ENCODE measurements around the gene SLC2A10. TPM values are rescaled to one million over a fixed set of nuclear protein-coding genes. Genes with fewer than 3 reads are reported as not detected.
A peak's percentile ranks its signal among the peaks of the same experiment; 100 is the strongest.
"Not testable (repeated sequence)": the region's sequence is repeated elsewhere in the genome, so short reads cannot be mapped to it uniquely, and the experiment has no call there.

SLC2A10 gene
- total RNA-seq, 8 experiments from 2014 or later: 2.7 to 11.8 (median 6.8) TPM

DNA sequence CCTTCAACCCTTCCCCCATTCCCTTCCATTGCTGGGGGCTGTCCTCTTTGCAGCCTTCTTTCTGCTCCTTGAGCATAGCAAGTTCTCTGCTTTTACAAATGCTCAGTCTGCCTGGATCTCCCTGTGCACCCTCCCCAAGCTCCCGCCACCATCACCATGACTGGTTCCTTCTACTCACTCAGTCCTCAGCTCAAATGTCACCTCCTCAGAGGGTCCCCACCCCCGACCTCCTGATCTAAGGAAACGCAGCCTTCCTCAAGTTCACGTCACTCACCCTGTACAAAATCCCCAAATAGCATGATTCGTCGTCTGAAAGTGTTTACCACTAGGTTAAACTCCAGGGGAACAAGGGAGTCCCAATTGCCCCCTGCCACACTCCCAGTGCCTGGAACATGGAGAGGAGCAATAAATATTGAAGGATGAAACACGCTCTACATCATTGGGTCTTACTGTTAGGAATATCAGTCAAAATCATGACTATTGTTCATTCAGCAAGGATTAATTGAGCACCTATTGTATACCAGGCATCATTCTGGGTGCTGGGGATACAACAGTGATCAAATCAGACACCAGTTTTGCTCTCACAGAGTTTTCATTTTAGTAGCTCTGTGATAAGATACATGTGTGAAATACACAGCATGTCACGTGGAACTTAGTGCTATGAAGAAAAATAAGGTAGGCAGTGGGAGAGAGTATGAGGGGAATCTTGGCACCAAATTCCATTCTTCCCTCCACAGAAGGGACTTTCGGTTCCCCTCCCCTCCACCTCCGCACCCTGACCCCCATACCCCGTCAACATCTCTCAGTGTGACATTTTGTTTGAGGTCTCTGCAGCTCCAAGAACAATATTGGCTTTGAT is 35.8 kb upstream of the SLC2A10 start:
- Histone ChIP-seq H3K27ac (no peak overlapping the region), H3K4me3 (no peak overlapping the region), H3K4me1 (replicated peaks in 1 of 2) (no peaks in the 10 kb centered on the region)
- 63 to 100% (median 97%) methylated on average over 1 to 6 of the region's 11 CpGs for WGBS, 10 experiments
- no peak for ATAC-seq (replicated peaks in 6 of 8)
- in situ Hi-C loops (cut with MboI; ENCODE audit: low pct_unique_long_range_greater_than_20kb in 2 of 9, low sequenced_read_pairs in 9 of 9, unreplicated experiment in 9 of 9): no loop called here

- 33 to 100% (median 72%) methylated on average over 1 to 6 of the region's 14 CpGs; no CpG with 5 or more reads in 4 of the 10 experiments for WGBS, 10 experiments
- Histone ChIP-seq H3K4me3 (no peak overlapping the region), H3K4me1 (replicated peaks in 1 of 2) (no peaks in the 10 kb centered on the region), H3K27ac (no peak overlapping the region)
- in situ Hi-C loops (cut with MboI; ENCODE audit: low pct_unique_long_range_greater_than_20kb in 2 of 9, low sequenced_read_pairs in 9 of 9, unreplicated experiment in 9 of 9): loop anchor here in 3 of 9 experiments (25.0 kb wide), 3 partner anchors 112 to 537 kb away; partner anchors contain the start of genes OCSTAMP (in 1 of the 3) and ZNF334 (in 1 of the 3)
- ATAC-seq (replicated peaks in 6 of 8): no peak
Observed at GRCh38 chr20:46674253-46675083, 35.0 kb upstream of the SLC2A10 start.

GRCh38 chr20:46676649-46677316 is 32.7 kb upstream of the SLC2A10 start:
- in situ Hi-C loops (cut with MboI; ENCODE audit: low pct_unique_long_range_greater_than_20kb in 2 of 9, low sequenced_read_pairs in 9 of 9, unreplicated experiment in 9 of 9): loop anchor here in 3 of 9 experiments (25.0 kb wide), 3 partner anchors 114 to 539 kb away; partner anchors contain the start of genes OCSTAMP (in 1 of the 3) and ZNF334 (in 1 of the 3)

DNA sequence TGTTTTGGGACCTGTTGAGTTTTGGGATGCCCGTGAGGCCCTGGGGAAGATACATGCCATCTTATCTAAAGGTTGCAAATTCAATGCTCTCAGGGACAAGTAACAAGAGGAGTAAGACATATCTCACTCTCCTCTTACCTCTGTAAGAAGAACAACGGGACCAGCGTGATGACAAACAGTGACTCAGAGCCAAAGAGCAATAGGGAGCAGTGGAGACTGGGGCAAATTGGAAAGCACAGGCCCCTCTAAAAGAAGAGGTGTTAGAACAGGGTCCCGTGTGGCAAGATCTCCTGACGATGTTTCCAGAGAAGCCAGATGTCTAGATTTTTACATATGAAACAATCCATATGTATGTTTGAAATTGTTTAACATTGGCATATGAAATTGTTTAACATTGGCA is 31.8 kb upstream of the SLC2A10 start:
- Histone ChIP-seq H3K4me3 (no peak overlapping the region), H3K4me1 (replicated peaks in 1 of 2) (peaks cover 3 to 15% of the 10 kb centered on the region in 2 donors), H3K27ac (no peak overlapping the region)
- no peak for ATAC-seq (replicated peaks in 6 of 8)
- in situ Hi-C loops (cut with MboI; ENCODE audit: low pct_unique_long_range_greater_than_20kb in 2 of 9, low sequenced_read_pairs in 9 of 9, unreplicated experiment in 9 of 9): loop anchor here in 3 of 9 experiments (25.0 kb wide), 3 partner anchors 115 to 540 kb away; partner anchors contain the start of genes OCSTAMP (in 1 of the 3) and ZNF334 (in 1 of the 3)
- 20 to 100% (median 90%) methylated on average over 1 to 4 of the region's 5 CpGs; no CpG with 5 or more reads in 4 of the 10 experiments for WGBS, 10 experiments

More at GRCh38 chr20:46676649-46677316, 32.7 kb upstream of the SLC2A10 start:
- H3K4me1 ChIP-seq (replicated peaks in 1 of 2); H3K4me3 ChIP-seq; H3K27ac ChIP-seq; ATAC-seq (replicated peaks in 6 of 8): not testable (repeated sequence)
- 78 to 81% methylated on average over 3 of the region's 14 CpGs; no CpG with 5 or more reads in 8 of the 10 experiments for WGBS, 10 experiments

DNA sequence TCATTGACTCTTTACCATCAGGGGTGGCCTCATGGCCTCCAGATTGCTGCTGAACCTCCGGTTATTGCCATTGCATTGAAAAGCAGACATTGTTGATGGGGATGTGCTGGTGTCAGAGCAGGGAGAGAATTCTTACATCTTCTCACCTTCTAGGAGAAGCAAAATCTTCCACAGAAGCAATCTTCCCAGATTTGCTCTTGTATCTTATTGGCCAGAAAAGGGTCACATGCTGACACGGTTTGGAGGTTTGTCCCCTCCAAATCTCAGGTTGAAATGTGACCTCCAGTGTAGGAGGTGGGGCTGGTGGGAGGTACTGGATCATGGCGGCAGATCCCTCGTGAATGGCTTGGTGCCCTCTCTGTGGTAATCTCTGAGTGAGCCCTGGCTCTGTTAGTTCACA is 30.9 kb upstream of the SLC2A10 start:
- Histone ChIP-seq H3K4me1 (replicated peaks in 1 of 2) (peaks cover 12 to 25% of the 10 kb centered on the region in 2 donors), H3K4me3 (no peak overlapping the region), H3K27ac (no peak overlapping the region)
- ATAC-seq (replicated peaks in 6 of 8): no peak
- 60 to 100% (median 86%) methylated on average over 1 to 3 of the region's 4 CpGs; no CpG with 5 or more reads in 2 of the 10 experiments for WGBS, 10 experiments
- in situ Hi-C loops (cut with MboI; ENCODE audit: low pct_unique_long_range_greater_than_20kb in 2 of 9, low sequenced_read_pairs in 9 of 9, unreplicated experiment in 9 of 9): loop anchor here in 3 of 9 experiments (25.0 kb wide), 3 partner anchors 116 to 541 kb away; partner anchors contain the start of genes OCSTAMP (in 1 of the 3) and ZNF334 (in 1 of the 3)

GRCh38 chr20:46680684-46681031 is 28.8 kb upstream of the SLC2A10 start:
- ATAC-seq (replicated peaks in 6 of 8): no peak
- no peak overlapping the region for H3K27ac ChIP-seq
- no peak overlapping the region for H3K4me3 ChIP-seq
- in situ Hi-C loops (cut with MboI; ENCODE audit: low pct_unique_long_range_greater_than_20kb in 2 of 9, low sequenced_read_pairs in 9 of 9, unreplicated experiment in 9 of 9): loop anchor here in 3 of 9 experiments (25.0 kb wide), 3 partner anchors 118 to 543 kb away; partner anchors contain the start of genes OCSTAMP (in 1 of the 3) and ZNF334 (in 1 of the 3)
- H3K4me1 ChIP-seq (replicated peaks in 1 of 2): peaks cover 20 to 31% of the 10 kb centered on the region in 2 donors
- 57 to 100% methylated on average over 1 of the region's 2 CpGs; no CpG with 5 or more reads in 8 of the 10 experiments for WGBS, 10 experiments

DNA sequence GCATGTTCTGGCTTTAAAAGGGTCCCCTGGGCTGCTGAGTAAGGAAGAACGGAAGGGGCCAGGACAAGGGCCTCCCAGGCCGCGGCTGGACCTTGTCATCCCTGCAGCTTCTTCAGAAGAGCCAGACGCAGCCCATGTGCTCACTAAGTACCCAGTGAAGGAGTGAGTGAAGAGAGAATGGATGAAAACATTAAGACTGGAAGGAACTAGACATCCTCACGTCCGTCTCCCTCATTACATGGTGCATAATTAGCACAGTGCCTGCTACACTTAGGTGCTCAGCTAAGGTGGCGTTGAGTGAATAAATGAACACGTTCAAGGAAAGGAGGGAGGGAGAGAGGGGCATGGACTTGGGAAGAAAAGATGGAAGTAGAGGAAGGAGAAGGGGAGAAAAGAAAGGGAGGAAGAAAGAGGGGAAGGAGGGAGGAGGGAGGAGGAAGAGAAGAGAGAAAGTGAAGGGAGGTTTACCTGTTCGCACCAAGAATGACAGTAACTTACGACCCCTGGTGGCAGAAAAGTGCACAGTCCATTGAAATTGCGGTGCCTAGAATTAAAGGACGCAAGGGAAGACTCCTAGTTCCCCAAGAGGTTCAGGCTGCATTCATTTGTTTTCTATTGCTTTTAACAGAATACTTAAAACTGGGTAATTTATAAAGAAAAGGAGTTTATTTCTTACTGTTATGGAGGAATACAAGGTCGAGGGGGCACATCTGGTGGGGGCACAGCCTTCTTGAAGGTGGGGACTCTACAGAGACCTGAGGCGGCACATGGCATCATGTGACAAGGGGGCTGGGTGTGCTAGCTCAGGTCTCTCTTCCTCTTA is 28.2 kb upstream of the SLC2A10 start:
- 29 to 58% (median 48%) methylated on average over 3 to 9 of the region's 14 CpGs for WGBS, 10 experiments
- ATAC-seq (replicated peaks in 6 of 8): peak in 5 of 8 experiments; percentile 8 to 44 (median 19)
- H3K27ac ChIP-seq: no peak overlapping the region
- in situ Hi-C loops (cut with MboI; ENCODE audit: low pct_unique_long_range_greater_than_20kb in 2 of 9, low sequenced_read_pairs in 9 of 9, unreplicated experiment in 9 of 9): loop anchor here in 3 of 9 experiments (25.0 kb wide), 3 partner anchors 119 to 544 kb away; partner anchors contain the start of genes OCSTAMP (in 1 of the 3) and ZNF334 (in 1 of the 3)
- H3K4me1 ChIP-seq (replicated peaks in 1 of 2): peaks cover 22 to 31% of the 10 kb centered on the region in 2 donors
- no peak overlapping the region for H3K4me3 ChIP-seq

DNA sequence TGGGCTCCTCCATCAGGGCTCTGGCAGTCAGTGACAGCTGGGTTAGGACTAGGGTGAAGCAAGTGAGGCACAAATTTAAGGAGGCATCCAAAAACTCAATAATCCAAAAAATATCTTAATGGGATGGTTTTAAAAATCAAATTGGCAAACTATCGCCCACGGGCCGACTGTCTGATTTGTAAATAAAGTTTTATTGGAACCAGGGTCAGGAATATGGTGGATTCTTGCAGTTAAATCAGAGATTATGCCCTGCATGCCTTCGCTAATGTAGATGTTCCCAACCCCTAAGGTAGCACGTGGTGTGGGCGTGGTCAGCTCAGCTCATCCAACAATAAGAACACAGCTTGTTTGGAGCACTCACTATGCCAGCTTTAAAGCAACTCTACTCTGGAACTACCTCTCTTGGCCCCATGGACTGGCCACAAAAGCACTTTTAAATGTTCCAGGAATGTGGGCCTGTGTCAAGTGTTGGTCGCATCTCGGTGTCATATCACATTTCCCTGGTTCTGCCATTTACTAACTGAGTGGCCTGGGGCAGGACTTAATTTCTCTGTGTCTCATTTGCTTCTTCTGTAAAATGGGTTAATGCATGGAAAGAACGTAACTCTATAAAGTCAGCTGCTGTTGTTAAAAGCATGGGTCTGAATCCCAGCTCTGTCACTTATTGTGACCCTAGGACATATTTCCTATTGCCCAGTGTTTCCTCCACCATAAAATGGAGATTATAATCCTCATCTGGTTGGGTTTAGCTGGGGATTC is 27.2 kb upstream of the SLC2A10 start:
- 58 to 100% (median 81%) methylated on average over 2 to 7 of the region's 9 CpGs; no CpG with 5 or more reads in 1 of the 10 experiments for WGBS, 10 experiments
- H3K4me1 ChIP-seq (replicated peaks in 1 of 2): peaks cover 30 to 36% of the 10 kb centered on the region in 2 donors
- H3K27ac ChIP-seq: no peak overlapping the region
- peak overlapping the region in 1 of 5 donors; percentile 51 for H3K4me3 ChIP-seq
- in situ Hi-C loops (cut with MboI; ENCODE audit: low pct_unique_long_range_greater_than_20kb in 2 of 9, low sequenced_read_pairs in 9 of 9, unreplicated experiment in 9 of 9): loop anchor here in 3 of 9 experiments (25.0 kb wide), 3 partner anchors 120 to 545 kb away; partner anchors contain the start of genes OCSTAMP (in 1 of the 3) and ZNF334 (in 1 of the 3)
- peak in 1 of 8 experiments; percentile 7 for ATAC-seq (replicated peaks in 6 of 8)

DNA sequence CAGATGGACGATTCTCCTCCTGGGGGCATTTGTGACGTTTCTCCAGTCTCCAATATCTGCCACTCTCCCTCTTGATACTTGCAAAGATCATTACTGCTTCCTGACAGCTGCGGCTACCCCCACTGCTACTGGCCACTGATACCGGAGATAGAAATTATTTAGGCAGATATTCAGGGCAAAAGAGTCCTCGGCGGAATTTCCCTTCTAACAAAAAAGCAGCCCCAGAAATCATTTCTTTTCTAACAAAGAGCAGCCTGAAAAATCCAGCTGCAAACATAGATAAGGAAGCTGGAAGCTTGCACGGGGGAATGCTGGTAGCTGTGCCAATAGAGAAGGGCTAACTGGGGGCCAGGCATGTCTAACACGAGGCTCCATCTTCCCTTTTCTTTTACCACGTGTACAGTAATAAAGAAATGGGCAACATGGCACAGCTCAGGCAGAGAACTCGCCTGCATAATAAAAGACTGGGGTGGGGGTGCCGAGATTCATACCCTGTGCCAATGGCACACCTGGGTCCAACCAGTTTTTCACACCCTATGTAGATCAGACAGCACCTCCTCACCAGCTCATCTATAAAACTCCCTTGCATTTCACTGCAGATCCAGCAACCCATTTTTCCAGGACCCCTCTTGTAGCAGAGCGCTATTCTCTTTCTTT is 26.3 kb upstream of the SLC2A10 start:
- 0 to 81% (median 50%) methylated on average over 1 to 9 of the region's 12 CpGs for whole genome bisulfite sequencing, 10 experiments
- in situ Hi-C loops (cut with MboI; ENCODE audit: low pct_unique_long_range_greater_than_20kb in 2 of 9, low sequenced_read_pairs in 9 of 9, unreplicated experiment in 9 of 9): loop anchor here in 3 of 9 experiments (25.0 kb wide), 3 partner anchors 121 to 546 kb away; partner anchors contain the start of genes OCSTAMP (in 1 of the 3) and ZNF334 (in 1 of the 3)

GRCh38 chr20:46683668-46683938 is 25.8 kb upstream of the SLC2A10 start:
- ATAC-seq (replicated peaks in 6 of 8): peak in 7 of 8 experiments; percentile 5 to 18 (median 7)
- peak overlapping the region; percentile 22 to 51 (median 28) for H3K4me3 ChIP-seq
- H3K4me1 ChIP-seq (replicated peaks in 1 of 2): peaks cover 38% of the 10 kb centered on the region in 2 donors
- WGBS, 10 experiments: 8 to 80% (median 20%) methylated on average over 1 to 6 of the region's 8 CpGs; no CpG with 5 or more reads in 3 of the 10 experiments
- in situ Hi-C loops (cut with MboI; ENCODE audit: low pct_unique_long_range_greater_than_20kb in 2 of 9, low sequenced_read_pairs in 9 of 9, unreplicated experiment in 9 of 9): loop anchor here in 3 of 9 experiments (25.0 kb wide), 3 partner anchors 121 to 546 kb away; partner anchors contain the start of genes OCSTAMP (in 1 of the 3) and ZNF334 (in 1 of the 3)
- H3K27ac ChIP-seq: peak overlapping the region; percentile 67 to 79

More for the DNA sequence above, 26.3 kb upstream of the SLC2A10 start:
- peak overlapping the region; percentile 67 to 79 for H3K27ac ChIP-seq
- H3K4me1 ChIP-seq (replicated peaks in 1 of 2): peaks cover 34 to 38% of the 10 kb centered on the region in 2 donors
- ATAC-seq (replicated peaks in 6 of 8): peak in 2 of 8 experiments; percentile 6 to 10
- peak overlapping the region in 4 of 5 donors; percentile 9 to 51 (median 34) for H3K4me3 ChIP-seq
